ENCODE measurements around the gene TCEAL6. TPM values are rescaled to one million over a fixed set of nuclear protein-coding genes. Genes with fewer than 3 reads are reported as not detected.

TCEAL6 gene
- total RNA-seq (2014; rRNA removed; shearing (Covaris generic)) = not detected in 2 replicates

DNA sequence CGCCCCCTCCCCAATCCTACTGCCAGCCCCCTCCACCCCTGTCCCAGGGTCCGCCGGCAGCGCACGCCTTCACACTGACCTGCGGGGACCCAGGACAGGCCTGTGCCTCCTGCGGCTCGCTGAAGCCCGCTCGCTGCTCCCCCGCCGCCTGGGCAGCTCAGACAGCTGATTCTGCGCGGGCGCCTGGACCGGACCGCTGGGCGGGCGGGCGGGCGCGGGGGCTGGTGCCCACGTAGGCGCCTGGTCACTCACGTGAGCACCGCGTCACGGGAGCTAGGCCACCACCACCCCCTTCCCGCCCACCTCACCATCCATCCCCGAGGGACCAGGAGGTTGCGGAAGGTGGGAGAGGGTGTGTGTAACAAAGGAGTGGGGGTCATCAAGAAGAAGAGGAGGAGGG lies at the start of gene TCEAL6:
Gene TCEAL6, minus strand, starts transcription at position 208 of the 400 bp plus-strand sequence.

GRCh38 chrX:102155806-102156179 lies 13.5 kb upstream of the TCEAL6 start, which contains the start of gene BEX5:
TSS of gene BEX5 (minus strand) at chrX:102155977. CDS start at chrX:102154265, 1,712 bp downstream.

GRCh38 chrX:102125436-102125835 lies 16.8 kb downstream of the TCEAL6 start, which contains the start of gene TCEAL2:
TSS of gene TCEAL2 (plus strand) at chrX:102125679. CDS start at chrX:102126831, 1,152 bp downstream.

Other genes with a start within 250 kb of the TCEAL6 start
- 0.04 and 0.05 TPM in 2 replicates for gene ZMAT1, start 210.5 kb downstream of the TCEAL6 start, total RNA-seq (2014; rRNA removed; shearing (Covaris generic))
- gene TCEAL2, start 16.8 kb downstream of the TCEAL6 start, total RNA-seq (2014; rRNA removed; shearing (Covaris generic)) = 0.08 TPM in 1 of 2 replicates, not detected in the other
- gene BEX5, start 13.5 kb upstream of the TCEAL6 start, total RNA-seq (2014; rRNA removed; shearing (Covaris generic)) = 1.4 and 2.5 TPM in 2 replicates
- not detected in 2 replicates for gene TCP11X1, start 72.8 kb upstream of the TCEAL6 start, total RNA-seq (2014; rRNA removed; shearing (Covaris generic))
- gene NXF2, start 104.7 kb upstream of the TCEAL6 start, total RNA-seq (2014; rRNA removed; shearing (Covaris generic)) = 2.0 and 4.3 TPM in 2 replicates